ENCODE results near the gene NRG3. TPM values are rescaled to one million over a fixed set of nuclear protein-coding genes. Genes with fewer than 3 reads are reported as not detected.

Gene NRG3
- total RNA-seq, 1 experiment from 2014 or later: not detected

GRCh38 chr10:82827901-82828300 is 952.9 kb downstream of the NRG3 start:
- TF ChIP-seq SP1 (IDR thresholded peaks at IDR 0.05; ENCODE audit: low read depth) (no peak), POLR2A (IDR thresholded peaks at IDR 0.05; ENCODE audit: borderline replicate concordance, extremely low read depth, insufficient read depth, insufficient read length) (no peak), RAD21 (IDR thresholded peaks at IDR 0.05; ENCODE audit: low read depth) (no peak), ELF1 (IDR thresholded peaks at IDR 0.05; ENCODE audit: borderline replicate concordance, low read depth) (no peak), CBX3 (IDR thresholded peaks at IDR 0.05; ENCODE audit: low read depth) (no peak)
- DNase-seq (ENCODE audit: low read depth, low spot score) (no peak), ATAC-seq (no peak)
- Histone ChIP-seq H3K36me3 (ENCODE audit: control insufficient read depth in 1 of 2, insufficient read depth in 2 of 2, low read length in 2 of 2) (no peaks in the 10 kb centered on the region), H3K9me3 (ENCODE audit: control insufficient read depth in 1 of 2, insufficient read depth in 1 of 2, low read depth in 1 of 2, low read length in 2 of 2) (peaks cover 6 to 8% of the 10 kb centered on the region in 2 experiments; a peak in 2 of 4 replicates), H3K9ac (ENCODE audit: low read length) (no peak overlapping the region), H3K27me3 (ENCODE audit: insufficient read depth, low read length) (no peaks in the 10 kb centered on the region), H2AFZ (ENCODE audit: low read depth, low read length, poor library complexity, severe bottlenecking) (no peak overlapping the region), H3K9me2 (ENCODE audit: insufficient read depth) (no peaks in the 10 kb centered on the region), H4K20me1 (ENCODE audit: insufficient read depth) (no peaks in the 10 kb centered on the region), H3K27ac (ENCODE audit: low read depth, low read length) (no peak overlapping the region), H3K79me2 (ENCODE audit: insufficient read depth, low read length) (no peaks in the 10 kb centered on the region), H3K4me3 (replicated peaks in 1 of 2; ENCODE audit: low read depth in 1 of 2, low read length in 2 of 2) (no peak overlapping the region), H3K4me2 (ENCODE audit: low read length) (no peak overlapping the region), H3K4me1 (ENCODE audit: control insufficient read depth in 1 of 2, insufficient read depth in 2 of 2, low read length in 2 of 2) (no peaks in the 10 kb centered on the region)
- intact Hi-C loops (cut with micrococcal nuclease): no loop called here
- BruUV-seq (replicated peaks): no TSS peak
- RAD21 ChIA-PET (ENCODE audit: low non-redundant PET in 1 of 2, low total read pairs in 2 of 2, uncharacterized antibody in 2 of 2, unreplicated experiment in 2 of 2): no interaction called here
- CTCF ChIA-PET: no interaction called here
- POLR2A ChIA-PET: no interaction called here

GRCh38 chr10:82847242-82847641 is 972.2 kb downstream of the NRG3 start:
- RAD21 ChIA-PET (ENCODE audit: low non-redundant PET in 1 of 2, low total read pairs in 2 of 2, uncharacterized antibody in 2 of 2, unreplicated experiment in 2 of 2): no interaction called here
- POLR2A ChIA-PET: no interaction called here
- TF ChIP-seq SRF (IDR thresholded peaks at IDR 0.05; ENCODE audit: low read depth): no peak
- TF ChIP-seq ELF1 (IDR thresholded peaks at IDR 0.05; ENCODE audit: borderline replicate concordance, low read depth): no peak
- H3K9ac ChIP-seq (ENCODE audit: low read length): no peak overlapping the region
- H3K9me2 ChIP-seq (ENCODE audit: insufficient read depth): no peaks in the 10 kb centered on the region
- no peak overlapping the region for H2AFZ ChIP-seq (ENCODE audit: low read depth, low read length, poor library complexity, severe bottlenecking)
- H3K27me3 ChIP-seq (ENCODE audit: insufficient read depth, low read length): no peaks in the 10 kb centered on the region
- DNase-seq (ENCODE audit: low read depth, low spot score) (no peak), ATAC-seq (no peak)
- H3K4me1 ChIP-seq (ENCODE audit: control insufficient read depth in 1 of 2, insufficient read depth in 2 of 2, low read length in 2 of 2): no peaks in the 10 kb centered on the region
- intact Hi-C loops (cut with micrococcal nuclease): no loop called here
- no peak overlapping the region for H3K4me3 ChIP-seq (replicated peaks in 1 of 2; ENCODE audit: low read depth in 1 of 2, low read length in 2 of 2)
- H4K20me1 ChIP-seq (ENCODE audit: insufficient read depth): no peaks in the 10 kb centered on the region
- BruUV-seq (replicated peaks): no TSS peak
- H3K79me2 ChIP-seq (ENCODE audit: insufficient read depth, low read length): no peaks in the 10 kb centered on the region
- CTCF ChIA-PET: no interaction called here
- H3K9me3 ChIP-seq (ENCODE audit: control insufficient read depth in 1 of 2, insufficient read depth in 1 of 2, low read depth in 1 of 2, low read length in 2 of 2): peaks cover 11 to 15% of the 10 kb centered on the region in 2 experiments; a peak in 2 of 4 replicates
- H3K27ac ChIP-seq (ENCODE audit: low read depth, low read length): no peak overlapping the region
- H3K36me3 ChIP-seq (ENCODE audit: control insufficient read depth in 1 of 2, insufficient read depth in 2 of 2, low read length in 2 of 2): no peaks in the 10 kb centered on the region
- H3K4me2 ChIP-seq (ENCODE audit: low read length): no peak overlapping the region
